HFFc6 (cell line): ENCODE data around the gene LAMC1. TPM values are rescaled to one million over a fixed set of nuclear protein-coding genes. Genes with fewer than 3 reads are reported as not detected.
A peak's percentile ranks its signal among the peaks of the same experiment; 100 is the strongest.

Experiments used
- DNase-seq: peaks from one replicate; pipeline ENCODE4 v3.0.0-alpha.2; 2018
- H3K27ac Mint-ChIP-seq: 2 replicates; pipeline ENCODE4 v1.8.0; 2020; ENCODE audit warnings: mild to moderate bottlenecking, mixed read lengths
- H3K27me3 Mint-ChIP-seq: 2 replicates; pipeline ENCODE4 v1.8.0; 2021; ENCODE audit warnings: mild to moderate bottlenecking, moderate library complexity, mixed read lengths; ENCODE audit not compliant: insufficient read depth
- H3K36me3 Mint-ChIP-seq: 2 replicates; pipeline ENCODE4 v1.8.0; 2021; ENCODE audit warnings: low read depth, mixed read lengths
- H3K4me1 Mint-ChIP-seq: 2 replicates; pipeline ENCODE4 v1.8.0; 2020; ENCODE audit warnings: low read depth, mixed read lengths
- H3K4me3 Mint-ChIP-seq: 2 replicates; pipeline ENCODE4 v1.8.0; 2020; ENCODE audit warnings: mild to moderate bottlenecking, moderate library complexity, mixed read lengths
- H3K9me3 Mint-ChIP-seq: 2 replicates; pipeline ENCODE4 v1.8.0; 2020; ENCODE audit warnings: mild to moderate bottlenecking, mixed read lengths
- total RNA-seq, 6 experiments: library from RNA; stranded (reverse); fragmentation: NEBNext Ultra II Directional; extraction: Animal tissue kit (Norgen Biotek cat#: 25700); gene quantifications; 2 replicates in 1 of 6; 3 replicates in 5 of 6; pipeline ENCODE4 v1.2.3, GENCODE V29; 2021
- TF ChIP-seq, protein P1 (sequence below): fragments of 200-600 bp; sonication (generic); IDR thresholded peaks from 2 replicates; pipeline ENCODE4 v1.5.0; 2021; ENCODE audit warnings: antibody characterized with exemption, mild to moderate bottlenecking

Gene LAMC1
- total RNA-seq, 6 experiments from 2014 or later = 352 to 465 (median 393) TPM

DNA sequence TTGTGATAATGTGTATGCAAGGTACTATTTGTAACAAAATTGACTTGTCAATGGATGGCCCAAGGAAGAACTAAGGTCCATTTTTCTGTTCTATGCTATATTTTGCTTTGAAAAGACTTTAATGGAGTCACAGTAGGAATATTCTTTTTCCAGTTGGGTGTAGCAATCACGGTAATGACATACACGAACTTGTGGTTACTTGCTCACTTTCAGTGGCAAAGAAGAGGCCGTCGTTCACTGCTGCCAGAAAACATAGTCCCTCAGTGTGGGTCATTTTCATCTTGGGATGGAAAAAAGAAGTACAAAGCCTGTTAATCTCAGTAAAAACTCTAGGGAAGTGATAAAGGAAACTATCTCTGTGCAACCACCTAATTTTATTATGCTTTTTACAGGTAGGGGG is 115.1 kb downstream of the LAMC1 start:
- H3K27me3 Mint-ChIP-seq = peaks cover 23% of the 10 kb centered on the region
- DNase-seq = no peak

DNA sequence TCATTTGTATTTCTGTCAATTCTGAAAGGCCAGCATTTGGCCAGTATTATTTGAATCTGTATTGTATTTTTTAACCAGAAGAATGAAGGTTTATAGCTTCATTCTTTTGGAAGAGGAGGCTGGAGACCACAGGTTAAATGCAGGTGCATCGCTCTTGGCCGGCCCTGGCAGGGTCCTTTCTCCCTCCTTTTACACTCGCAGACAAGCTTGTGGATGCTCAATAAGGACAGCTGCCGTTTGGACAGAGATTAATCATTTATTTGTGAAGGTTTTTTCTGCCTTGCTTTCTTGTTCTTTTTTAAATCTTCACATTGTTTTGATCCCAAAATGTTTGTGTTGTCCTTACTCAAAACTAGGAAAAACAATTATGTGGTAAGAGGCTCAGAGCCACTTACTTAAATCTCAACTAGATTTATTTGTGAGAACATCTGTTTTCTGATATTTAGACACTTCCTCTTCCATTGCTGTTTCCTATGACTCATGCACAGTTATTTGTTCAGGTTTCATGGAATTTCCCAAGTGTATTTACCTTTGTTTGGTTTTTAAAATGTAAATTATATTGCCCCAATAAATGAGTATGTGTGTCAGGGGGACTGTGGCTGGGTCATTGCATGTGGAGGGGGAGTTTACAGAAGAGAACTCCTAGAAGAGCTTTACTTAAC is 116.2 kb downstream of the LAMC1 start:
- peak overlapping the region; percentile 62 for H3K4me3 Mint-ChIP-seq
- DNase-seq = peak; percentile 40
- H3K36me3 Mint-ChIP-seq = peaks cover 89% of the 10 kb centered on the region
- peak overlapping the region; percentile 74 for H3K27ac Mint-ChIP-seq
- TF ChIP-seq, protein P1, sequence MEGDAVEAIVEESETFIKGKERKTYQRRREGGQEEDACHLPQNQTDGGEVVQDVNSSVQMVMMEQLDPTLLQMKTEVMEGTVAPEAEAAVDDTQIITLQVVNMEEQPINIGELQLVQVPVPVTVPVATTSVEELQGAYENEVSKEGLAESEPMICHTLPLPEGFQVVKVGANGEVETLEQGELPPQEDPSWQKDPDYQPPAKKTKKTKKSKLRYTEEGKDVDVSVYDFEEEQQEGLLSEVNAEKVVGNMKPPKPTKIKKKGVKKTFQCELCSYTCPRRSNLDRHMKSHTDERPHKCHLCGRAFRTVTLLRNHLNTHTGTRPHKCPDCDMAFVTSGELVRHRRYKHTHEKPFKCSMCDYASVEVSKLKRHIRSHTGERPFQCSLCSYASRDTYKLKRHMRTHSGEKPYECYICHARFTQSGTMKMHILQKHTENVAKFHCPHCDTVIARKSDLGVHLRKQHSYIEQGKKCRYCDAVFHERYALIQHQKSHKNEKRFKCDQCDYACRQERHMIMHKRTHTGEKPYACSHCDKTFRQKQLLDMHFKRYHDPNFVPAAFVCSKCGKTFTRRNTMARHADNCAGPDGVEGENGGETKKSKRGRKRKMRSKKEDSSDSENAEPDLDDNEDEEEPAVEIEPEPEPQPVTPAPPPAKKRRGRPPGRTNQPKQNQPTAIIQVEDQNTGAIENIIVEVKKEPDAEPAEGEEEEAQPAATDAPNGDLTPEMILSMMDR = no peak
- H3K4me1 Mint-ChIP-seq = peaks cover 74% of the 10 kb centered on the region
- H3K9me3 Mint-ChIP-seq = no peaks in the 10 kb centered on the region
- H3K27me3 Mint-ChIP-seq = peaks cover 20% of the 10 kb centered on the region

More for the DNA sequence above, 115.1 kb downstream of the LAMC1 start:
- Mint-ChIP-seq H3K9me3 (no peaks in the 10 kb centered on the region), H3K4me1 (peaks cover 75% of the 10 kb centered on the region), H3K36me3 (peaks cover 89% of the 10 kb centered on the region), H3K27ac (peak overlapping the region; percentile 74), H3K4me3 (peak overlapping the region; percentile 32; the same call in 1 of the 2 replicates)
- TF ChIP-seq, protein P1 = no peak

- no peaks in the 10 kb centered on the region for H3K9me3 Mint-ChIP-seq
- H3K36me3 Mint-ChIP-seq = peaks cover 82% of the 10 kb centered on the region
- no peak for DNase-seq
- H3K27me3 Mint-ChIP-seq = peaks cover 10% of the 10 kb centered on the region
- peak overlapping the region; percentile 19 for H3K27ac Mint-ChIP-seq
- TF ChIP-seq, protein P1 = no peak
- no peak overlapping the region for H3K4me3 Mint-ChIP-seq
- H3K4me1 Mint-ChIP-seq = peaks cover 66% of the 10 kb centered on the region
These were observed 117.4 kb downstream of the LAMC1 start for GRCh38 chr1:183140633-183141032.

DNA sequence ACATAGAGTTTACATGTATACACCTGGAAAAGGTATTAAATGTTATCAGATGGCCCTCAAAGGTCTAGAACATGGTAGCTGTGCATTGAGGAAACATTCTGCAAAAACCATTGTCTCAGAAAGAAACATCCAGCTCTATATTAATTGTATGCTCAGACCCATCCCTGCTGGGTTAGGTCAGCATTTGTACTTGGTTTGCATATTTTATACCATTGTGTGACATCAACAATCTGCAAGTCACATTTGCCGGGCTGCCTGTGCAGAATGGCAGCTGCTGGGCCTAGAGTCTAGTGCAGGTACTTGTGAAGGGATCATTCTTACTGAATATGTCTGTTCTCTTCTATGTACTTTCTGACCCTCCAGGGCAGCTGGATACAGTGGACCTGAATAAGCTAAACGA is 119.0 kb downstream of the LAMC1 start:
- Mint-ChIP-seq H3K9me3 (no peaks in the 10 kb centered on the region), H3K4me3 (no peak overlapping the region), H3K27me3 (peaks cover 12% of the 10 kb centered on the region), H3K27ac (peak overlapping the region; percentile 27), H3K36me3 (peaks cover 74% of the 10 kb centered on the region), H3K4me1 (peaks cover 54% of the 10 kb centered on the region)
- DNase-seq = no peak
- TF ChIP-seq, protein P1 = no peak

- H3K9me3 Mint-ChIP-seq = no peaks in the 10 kb centered on the region
- TF ChIP-seq, protein P1 = no peak
- peaks cover 58% of the 10 kb centered on the region for H3K36me3 Mint-ChIP-seq
- no peak for DNase-seq
- peaks cover 54% of the 10 kb centered on the region for H3K4me1 Mint-ChIP-seq
- peaks cover 19% of the 10 kb centered on the region for H3K27me3 Mint-ChIP-seq
- H3K27ac Mint-ChIP-seq = peak overlapping the region; percentile 44
- no peak overlapping the region for H3K4me3 Mint-ChIP-seq
These were observed 120.5 kb downstream of the LAMC1 start for GRCh38 chr1:183143576-183144315.
